Fibroblast of gingiva (primary cell): ENCODE measurements around the gene CHERP.

ENCODE experiments used
- DNase-seq: peaks from one replicate; pipeline ENCODE4 v3.0.0-alpha.2; 2011; ENCODE audit warnings: low read depth

CHERP gene, protein sequence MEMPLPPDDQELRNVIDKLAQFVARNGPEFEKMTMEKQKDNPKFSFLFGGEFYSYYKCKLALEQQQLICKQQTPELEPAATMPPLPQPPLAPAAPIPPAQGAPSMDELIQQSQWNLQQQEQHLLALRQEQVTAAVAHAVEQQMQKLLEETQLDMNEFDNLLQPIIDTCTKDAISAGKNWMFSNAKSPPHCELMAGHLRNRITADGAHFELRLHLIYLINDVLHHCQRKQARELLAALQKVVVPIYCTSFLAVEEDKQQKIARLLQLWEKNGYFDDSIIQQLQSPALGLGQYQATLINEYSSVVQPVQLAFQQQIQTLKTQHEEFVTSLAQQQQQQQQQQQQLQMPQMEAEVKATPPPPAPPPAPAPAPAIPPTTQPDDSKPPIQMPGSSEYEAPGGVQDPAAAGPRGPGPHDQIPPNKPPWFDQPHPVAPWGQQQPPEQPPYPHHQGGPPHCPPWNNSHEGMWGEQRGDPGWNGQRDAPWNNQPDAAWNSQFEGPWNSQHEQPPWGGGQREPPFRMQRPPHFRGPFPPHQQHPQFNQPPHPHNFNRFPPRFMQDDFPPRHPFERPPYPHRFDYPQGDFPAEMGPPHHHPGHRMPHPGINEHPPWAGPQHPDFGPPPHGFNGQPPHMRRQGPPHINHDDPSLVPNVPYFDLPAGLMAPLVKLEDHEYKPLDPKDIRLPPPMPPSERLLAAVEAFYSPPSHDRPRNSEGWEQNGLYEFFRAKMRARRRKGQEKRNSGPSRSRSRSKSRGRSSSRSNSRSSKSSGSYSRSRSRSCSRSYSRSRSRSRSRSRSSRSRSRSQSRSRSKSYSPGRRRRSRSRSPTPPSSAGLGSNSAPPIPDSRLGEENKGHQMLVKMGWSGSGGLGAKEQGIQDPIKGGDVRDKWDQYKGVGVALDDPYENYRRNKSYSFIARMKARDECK

DNA sequence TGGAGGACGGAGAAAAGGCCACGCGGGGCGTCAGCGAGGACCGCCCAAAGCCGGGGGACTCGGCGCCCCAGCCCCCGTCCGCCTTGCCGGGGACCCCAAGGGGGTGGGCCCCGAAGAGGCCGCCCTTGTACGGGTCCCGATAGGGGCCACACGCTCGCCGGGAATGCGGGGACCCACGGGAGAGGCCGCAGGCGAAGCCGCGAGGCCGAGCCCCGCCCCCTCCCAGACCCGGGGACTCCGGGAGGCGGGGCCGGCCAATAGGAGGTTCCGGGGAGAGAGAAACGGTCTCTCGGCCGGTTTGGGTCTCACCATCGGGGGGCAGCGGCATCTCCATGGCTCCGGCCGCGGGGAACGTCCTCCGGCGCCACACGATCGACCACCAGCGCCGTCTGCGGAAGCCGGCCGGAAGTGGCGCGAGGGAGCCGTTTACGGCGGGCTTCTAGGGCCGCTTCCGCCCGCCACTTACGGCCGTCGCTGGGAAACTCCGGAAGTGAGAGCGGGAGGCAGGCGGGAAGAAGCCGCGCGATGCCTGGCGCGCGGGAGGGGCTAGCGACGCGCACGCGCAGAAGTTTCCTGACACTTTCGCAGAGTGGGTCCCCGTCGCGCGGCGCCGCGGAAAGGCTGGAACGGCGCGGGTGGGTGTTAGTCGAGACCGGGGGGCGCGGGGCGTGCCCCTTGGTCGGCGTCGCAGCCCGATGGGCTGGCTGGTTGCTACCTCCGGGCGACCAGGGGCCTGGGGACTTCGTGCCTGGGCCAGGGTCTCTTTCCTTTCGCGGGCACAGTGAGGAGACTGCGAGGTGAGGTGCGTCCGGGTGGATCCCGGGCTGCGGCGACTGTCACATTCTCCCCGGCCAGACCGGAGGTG, at the start of gene CHERP:
CHERP (minus strand) TSS at position 393 of the 865 bp plus-strand sequence; CDS start at position 334, 59 bp downstream.
- peak; percentile 91 for DNase-seq

DNA sequence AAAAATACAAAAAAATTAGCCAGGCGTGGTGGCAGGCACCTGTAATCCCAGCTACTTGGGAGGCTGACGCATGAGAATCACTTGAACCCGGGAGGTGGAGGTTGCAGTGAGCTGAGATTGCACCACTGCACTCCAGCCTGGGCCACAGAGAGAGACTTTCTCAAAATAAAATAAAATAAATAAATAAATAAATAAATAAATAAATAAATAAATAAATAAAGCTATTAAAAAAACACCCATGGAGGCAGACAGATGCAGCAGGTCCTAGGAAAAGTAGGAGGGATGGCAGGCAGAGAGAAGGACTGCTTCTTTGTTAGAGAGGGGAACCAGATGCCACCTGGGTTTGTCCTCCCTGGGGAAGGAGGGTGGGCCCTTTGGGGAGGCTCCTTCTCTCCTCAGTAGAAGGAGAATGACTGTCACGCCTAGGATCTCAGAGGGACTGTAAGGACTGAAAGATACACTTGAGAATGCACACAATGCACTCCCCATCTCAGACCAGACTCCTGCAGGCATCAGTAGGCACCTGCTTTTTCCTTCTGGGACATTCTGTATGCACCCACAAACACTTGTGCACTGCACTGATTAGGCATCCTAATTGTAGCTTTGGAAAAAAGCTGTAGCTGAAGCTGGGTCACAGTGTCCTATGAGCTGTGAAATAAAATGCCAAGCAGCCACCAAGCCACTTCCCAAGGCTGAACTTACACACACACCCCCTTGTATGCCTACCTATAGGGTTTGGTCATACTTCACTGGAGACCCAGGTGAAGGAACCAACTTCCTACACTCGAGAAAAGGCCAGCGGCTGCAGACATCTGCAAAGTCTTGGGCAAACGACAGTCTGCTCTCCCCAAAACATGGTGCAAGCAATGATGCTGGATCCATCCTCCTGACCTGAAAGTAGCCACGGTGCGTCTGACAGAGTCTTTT, 48.9 kb upstream of the CHERP start:
- DNase-seq = no peak

DNA sequence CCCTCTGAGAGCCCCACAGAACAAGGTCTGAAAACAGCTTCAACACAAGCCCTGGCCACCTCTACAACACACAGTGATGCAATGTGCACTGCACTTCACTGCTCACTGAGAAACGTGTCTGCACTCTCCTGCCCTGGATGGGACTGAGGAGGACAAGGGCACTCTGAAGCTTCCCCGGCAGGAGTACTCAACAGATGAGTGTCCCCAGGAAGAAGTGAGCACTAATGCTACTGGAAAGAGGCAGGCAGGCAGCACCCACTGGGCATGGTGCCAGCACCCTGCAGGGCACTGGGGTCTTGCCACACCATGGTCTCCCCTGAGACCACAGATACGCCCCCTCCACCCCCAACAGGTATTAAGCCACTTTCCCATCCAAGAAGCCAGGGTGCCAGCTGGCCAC, 47.7 kb upstream of the CHERP start:
- no peak for DNase-seq

DNA sequence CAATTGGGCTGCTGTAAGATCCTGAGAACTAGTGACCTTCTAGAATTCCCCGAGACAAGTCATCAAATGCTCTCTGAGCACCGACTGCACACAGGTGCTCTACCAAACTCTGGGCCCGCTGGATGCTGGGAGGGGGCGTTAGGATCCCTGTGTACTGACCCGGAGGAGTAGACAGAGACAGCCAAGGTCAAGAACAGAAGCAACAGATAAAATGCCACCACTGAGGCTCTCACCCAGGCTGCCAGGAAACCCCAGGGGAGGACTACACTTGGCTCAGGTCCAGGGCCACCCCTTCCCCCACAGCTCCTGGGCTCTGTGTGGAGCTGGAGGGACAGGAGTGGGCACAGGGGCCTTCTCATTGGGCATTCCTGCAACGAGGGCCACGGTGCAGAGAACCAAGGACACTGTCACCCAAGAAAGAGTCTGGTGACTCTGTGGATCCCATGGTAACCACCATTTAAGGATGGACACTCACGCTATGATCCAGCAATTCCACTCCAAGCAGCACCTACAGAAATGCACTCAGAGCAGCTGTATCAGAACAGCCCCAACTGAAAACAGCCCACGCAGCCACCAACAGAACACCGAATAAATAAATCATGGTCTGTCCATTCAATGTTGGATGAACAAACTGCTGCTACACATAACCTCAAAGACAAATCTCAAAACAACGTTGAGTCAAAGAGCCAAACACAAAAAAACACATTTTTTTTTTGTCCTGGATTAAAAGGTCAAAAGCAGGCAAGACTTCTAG, 46.8 kb upstream of the CHERP start:
- no peak for DNase-seq

DNA sequence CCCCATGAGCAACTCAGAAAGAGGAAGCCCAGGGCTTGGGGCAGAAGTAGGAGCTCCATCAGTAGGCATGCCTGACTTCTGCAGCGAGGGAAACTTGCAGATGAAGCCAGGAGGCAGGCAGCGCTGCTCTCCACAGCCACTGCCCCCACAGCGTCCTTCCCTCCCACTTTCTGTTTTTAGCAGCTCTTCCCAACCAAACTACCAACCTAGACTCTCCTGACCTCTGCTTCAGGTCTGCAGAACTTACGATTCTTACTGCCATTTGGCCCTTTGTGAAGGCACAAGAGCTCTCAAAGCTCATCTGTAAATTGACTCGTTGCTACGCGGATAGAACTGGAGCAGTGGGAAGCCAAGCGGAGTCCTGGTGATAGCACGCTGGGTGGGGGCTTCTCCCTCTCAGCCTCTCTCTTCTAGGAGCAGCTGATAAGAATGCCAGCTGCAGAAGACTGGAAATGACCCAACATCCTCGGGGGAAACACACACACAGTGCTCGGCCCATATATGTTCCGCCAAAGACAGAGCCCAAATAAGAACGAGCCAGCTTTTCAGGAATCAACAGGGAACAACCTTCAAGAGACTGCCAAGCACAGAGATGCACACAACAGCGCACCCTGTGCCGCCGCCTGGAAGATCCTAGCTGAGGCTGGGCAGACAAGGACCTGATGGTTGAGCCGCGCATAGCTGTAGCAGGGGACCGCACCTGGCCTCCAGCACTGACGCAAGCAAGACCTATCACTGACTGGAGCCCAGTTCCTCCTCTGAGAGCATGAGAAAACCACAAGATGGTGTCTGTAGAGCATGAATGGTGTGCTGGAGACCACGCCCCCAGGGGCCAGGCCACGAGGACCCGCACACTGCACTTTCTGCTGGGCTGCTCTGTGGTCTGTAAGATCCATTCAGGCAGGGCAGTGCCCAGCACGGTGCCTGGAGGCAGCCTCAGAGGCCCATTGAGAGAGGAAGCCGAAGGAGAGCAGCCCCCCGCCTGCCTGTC, 45.9 kb upstream of the CHERP start:
- DNase-seq = no peak

DNA sequence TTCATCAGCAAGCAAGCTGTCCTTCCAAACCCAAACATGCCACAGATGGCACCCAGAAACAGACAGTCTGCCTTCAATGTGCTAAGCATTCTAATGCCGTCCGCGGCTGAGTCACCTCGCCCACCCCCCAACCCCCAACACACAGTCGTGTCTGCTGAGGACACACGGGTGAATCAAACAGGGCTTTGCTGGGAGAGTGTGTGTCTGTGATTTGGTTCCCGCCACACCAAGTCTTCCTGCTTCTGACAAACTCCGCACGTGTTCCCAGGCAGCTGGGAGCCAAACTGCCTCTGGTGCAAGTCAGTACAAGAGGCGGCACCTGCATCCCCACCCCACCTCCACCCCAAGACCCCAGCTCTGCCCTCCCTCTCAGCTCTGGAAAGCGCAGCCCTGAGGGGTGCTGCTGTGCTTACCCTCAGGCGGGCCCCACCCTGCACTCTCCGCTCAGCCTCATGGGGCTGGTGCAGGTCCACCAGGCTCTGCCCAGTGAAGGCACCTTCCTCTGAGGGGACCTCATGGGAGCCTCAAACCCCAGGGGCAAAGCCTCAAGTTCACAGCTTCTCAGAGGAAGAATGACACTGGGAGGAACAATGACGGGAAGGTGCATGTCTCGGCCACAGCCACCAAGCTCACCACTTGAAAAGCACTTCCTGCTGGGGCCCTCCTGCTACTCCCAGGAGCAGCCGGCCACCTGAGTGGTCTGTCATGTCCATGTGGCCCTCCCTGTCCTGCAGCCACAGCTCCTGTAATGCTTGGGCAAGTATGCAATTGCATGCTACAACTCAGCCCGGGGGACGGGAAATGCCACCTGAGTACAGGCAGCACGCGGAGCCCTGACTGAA, 45.0 kb upstream of the CHERP start:
- no peak for DNase-seq

DNA sequence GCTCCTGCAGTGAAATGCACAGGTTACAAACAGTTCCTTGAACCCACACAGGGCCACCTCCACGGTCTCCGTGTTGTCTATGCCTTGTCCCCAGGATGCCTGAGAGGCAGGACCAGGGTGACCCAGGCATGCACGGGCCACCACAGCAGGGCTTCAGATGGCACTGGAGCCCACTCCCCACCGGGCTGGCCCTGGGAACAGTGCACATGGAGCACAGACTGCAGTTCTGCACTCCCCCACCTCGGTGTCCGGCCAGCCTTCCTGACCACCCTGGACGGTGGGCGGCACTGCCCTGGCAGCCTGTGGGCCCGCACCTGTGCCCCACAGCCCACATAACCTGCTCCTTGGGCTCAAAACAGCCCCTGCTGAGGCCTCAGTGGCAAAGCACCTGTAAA, 44.2 kb upstream of the CHERP start:
- DNase-seq = no peak

DNA sequence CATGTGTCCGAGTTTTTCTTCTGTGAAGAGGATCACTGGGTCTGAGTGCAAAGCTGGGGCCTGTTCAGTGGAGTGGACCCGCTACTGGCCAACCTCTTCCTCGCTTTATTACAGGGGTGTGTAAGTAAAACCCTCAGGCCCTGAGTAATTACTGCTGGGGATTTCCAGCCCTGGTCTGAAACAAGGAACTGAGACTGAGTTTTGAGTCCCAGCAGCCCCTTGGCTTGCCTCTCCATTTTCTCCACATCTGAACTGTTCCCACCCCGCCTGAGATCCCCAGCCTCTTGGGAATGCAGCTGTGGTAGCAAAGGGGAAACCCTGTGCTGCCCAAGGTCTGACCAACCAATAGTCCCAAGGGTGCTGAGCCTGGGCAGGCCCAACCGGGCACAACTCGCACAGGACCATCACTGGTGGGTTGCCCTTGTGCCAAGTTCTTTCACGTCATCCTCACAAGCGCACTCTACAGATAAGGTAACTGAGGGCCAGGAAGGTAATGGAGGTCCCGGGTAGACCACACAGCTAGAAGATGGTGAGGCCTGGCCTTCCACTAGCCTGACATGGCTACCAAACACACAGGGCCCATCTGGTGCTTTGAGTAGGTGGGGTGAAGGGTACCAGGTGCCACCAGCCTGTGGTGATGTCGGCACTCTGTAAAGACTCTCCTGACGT, 43.7 kb upstream of the CHERP start:
- DNase-seq = no peak

DNA sequence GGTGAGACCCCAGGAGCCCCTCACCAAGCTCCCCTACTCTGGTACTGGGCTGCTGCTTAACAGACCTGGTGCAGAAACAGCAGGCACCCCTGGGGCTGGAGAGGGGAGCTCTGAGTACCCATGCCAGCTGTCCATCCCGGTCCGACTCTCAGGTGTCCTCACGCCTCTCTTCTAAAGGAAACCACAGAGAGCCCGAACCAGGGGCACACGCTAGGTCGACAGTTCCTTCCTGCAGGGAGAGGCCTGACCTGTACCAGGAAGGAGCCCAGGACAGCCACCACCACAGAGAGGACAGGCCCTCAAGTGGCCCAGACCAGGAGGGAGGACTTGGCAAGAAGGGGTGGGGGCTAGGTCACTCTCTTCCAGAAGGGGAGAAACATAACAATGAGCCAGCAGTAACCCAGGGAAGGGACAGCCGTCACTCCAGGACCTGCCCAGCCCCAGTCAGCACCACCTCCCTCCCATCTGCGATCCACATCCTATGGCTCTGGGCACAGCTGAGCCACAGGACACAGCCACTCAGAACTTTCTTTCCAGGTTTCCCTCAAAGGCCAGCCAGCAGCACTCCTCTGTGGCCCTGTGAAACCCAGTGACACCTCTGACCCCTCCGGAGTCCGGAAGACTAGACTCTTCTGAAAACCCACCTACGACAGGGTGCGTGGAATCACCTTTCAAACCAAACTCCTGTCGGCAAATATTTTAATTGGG, 43.0 kb upstream of the CHERP start:
- no peak for DNase-seq

DNA sequence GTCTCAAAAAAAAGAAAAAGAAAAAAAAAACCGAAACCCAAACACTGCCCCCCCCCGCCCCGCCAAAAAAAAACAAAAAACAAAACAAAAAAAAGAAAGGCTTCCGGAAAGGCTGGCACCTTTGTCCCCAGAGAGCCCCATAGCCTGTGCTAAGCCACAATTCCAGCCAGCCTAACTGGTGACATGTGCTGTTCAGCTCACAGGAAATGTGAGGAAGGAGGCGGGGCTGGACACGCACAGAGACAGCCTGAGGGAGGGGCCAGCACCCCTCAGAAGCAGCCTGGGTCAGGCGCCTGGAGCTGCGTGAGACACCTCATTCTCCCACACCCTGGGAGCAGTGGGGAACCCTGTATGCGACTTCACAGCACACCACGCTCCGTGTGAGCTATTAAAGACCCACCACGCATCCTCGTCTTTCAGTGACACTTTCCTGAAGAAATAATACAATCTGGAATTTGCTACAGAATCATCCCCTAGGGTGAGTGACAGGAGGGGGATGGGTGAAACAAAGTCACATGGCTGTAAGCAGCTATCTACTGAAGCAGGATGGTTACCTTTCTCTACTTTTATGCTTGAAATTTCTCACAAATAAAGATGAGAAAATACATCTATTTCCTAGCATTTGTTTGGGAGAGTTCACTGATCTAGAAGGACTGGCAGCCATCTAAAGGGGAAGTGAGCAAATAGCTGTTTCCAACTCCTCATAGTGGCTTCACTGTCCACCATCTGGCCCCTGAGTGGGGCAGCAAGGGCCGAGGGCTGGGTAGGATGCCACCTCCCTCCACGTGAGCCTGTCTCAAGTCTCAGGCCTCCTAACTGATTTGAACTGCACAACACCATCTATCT, 42.2 kb upstream of the CHERP start:
- DNase-seq = peak; percentile 69

DNA sequence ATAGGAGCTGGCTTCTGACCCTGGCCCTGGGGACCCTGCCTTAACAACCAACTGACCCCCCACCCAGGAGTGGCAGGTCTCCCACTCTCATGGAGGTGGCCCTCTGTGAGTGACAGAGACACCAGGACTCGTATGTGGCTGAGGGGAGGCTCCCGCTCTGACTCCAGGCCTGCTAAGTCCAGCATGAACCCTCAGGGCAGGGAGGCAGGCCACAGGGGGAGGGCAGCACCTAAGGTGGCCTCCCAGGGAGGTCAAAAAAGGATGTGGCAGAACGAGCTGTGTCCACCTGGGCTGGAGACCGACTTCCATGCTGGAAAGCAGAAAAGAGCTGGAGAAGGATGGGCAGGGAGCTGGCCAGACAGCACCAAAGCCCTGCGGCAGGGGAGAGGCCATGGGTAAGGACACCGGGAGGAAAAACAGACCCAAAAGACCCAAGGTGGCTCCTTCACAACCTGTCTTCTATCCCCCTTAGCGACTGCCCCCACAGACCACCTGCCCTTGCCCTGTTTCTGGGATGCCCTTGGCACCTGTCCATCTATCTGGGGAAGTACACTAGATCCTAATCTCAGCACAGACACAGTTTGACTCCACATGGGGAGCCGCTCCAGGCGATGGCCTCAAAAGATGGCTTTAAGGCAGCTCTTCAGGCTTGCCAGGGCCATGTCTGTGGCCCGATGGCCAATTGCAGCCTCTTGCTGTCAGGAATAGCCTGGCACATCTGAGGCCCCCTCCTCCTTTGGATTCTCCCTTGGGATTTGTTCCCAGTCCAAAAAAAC, 40.4 kb upstream of the CHERP start:
- no peak for DNase-seq

DNA sequence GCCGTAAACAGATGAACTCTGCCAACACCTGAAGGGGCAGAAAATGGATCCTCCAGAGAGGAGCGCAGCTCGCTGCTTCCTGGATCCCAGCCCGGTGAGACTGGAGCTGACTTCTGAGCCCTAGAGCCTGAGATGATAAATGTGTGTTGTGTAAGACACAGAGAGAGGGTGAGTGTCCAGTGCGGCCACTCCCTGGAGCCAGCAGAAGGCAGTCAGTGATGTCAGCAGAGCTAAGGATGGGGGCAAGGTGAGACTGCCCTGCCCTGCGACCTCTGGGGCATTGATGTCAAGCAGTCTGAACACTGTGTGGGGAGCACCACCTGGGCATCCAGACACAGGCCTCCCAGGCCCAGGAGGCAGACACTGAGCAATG, 39.7 kb upstream of the CHERP start:
- no peak for DNase-seq

DNA sequence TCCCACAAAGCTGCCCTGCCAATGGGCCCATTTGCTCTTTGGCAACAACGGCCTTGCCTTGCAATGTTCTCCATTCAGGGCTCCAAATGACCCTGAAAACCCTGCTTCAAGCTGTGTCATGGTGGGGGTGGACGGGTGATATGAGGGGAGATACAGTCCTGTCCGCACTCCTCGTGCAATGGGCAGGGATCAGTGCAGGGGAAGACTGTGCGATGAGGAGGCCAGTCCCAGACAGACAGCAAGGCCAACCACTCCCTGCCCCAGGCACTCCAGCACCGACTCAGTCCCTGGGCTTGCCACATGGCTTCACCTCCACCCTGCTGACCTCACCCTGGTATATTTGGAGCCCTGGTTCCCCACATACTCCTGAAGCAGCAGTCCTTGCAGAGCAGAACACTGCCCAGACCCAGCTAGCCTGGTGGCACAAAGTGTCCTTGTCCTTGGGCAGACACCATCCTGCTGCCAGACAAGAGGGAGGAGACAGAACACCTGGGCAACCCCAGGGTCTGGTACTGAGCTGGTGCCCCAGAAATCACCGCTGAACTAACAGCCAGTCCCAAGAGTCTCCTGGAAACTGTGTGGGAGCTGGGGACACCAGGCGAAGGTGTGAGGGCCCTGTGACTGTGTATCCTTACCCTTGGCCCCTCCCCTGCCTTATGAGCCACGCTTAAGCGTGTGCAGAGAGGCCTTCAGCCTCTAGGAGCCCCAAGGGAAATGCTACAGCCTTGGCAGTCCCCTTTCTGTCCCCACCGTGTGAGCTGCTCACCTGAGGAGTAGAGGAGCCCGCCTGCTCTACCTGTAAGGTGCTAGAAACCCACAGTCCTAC, 39.1 kb upstream of the CHERP start:
- DNase-seq = no peak

DNA sequence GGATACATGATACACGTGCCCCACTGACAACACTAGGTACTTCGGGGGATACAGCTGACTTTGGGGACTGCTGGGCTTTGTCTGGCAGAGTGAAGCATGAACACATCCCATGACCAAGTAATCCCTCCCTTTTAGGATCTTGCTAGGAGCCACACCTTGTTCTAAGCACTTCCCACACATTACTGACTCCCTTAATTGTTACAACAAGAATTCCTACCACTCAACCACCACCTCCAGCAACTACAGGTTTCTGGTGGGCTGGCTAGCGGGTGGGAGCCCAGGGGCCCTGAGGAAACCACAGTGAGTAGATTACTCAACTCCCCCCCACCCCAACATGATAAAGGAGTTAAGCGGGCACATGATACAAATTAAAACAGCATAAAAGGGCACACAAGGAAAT, 37.1 kb upstream of the CHERP start:
- no peak for DNase-seq
